SJCRH30 (cell line): ENCODE measurements around the gene SLC34A3. TPM values are rescaled to one million over a fixed set of nuclear protein-coding genes. Genes with fewer than 3 reads are reported as not detected.

Experiments used
- DNase-seq, 2 experiments: peaks; one replicate each; pipeline ENCODE4 v3.0.0-alpha.2; 2015 to 2020
- H3K27ac ChIP-seq: fragments of 250-450 bp; sonication (Bioruptor Pico); 2 replicates; pipeline ENCODE4 v1.5.1; 2020; ENCODE audit warnings: mild to moderate bottlenecking, moderate library complexity
- H3K27me3 ChIP-seq: fragments of 250-450 bp; sonication (Bioruptor Pico); 2 replicates; pipeline ENCODE4 v1.5.1; 2020; ENCODE audit warnings: mild to moderate bottlenecking, moderate library complexity
- H3K36me3 ChIP-seq: fragments of 250-450 bp; sonication (Bioruptor Pico); 2 replicates; pipeline ENCODE4 v1.5.1; 2020; ENCODE audit warnings: mild to moderate bottlenecking, moderate library complexity
- H3K4me1 ChIP-seq: fragments of 250-450 bp; sonication (Bioruptor Pico); 2 replicates; pipeline ENCODE4 v1.5.1; 2020; ENCODE audit warnings: mild to moderate bottlenecking, moderate library complexity
- H3K4me3 ChIP-seq: fragments of 250-450 bp; sonication (Bioruptor Pico); 2 replicates; pipeline ENCODE4 v1.5.1; 2020; ENCODE audit warnings: mild to moderate bottlenecking, moderate library complexity
- H3K9me3 ChIP-seq: fragments of 250-450 bp; sonication (Bioruptor Pico); replicated peaks from 2 replicates; pipeline ENCODE4 v1.5.1; 2020; ENCODE audit warnings: mild to moderate bottlenecking, moderate library complexity
- total RNA-seq: library from RNA; depleted of rRNA; stranded (reverse); fragments of >200 nt; shearing (Covaris generic); gene quantifications from 2 replicates; pipeline ENCODE4 v1.2.3, GENCODE V29; 2014

Gene SLC34A3
- total RNA-seq, 1 experiment from 2014 or later: 0.06 TPM

DNA sequence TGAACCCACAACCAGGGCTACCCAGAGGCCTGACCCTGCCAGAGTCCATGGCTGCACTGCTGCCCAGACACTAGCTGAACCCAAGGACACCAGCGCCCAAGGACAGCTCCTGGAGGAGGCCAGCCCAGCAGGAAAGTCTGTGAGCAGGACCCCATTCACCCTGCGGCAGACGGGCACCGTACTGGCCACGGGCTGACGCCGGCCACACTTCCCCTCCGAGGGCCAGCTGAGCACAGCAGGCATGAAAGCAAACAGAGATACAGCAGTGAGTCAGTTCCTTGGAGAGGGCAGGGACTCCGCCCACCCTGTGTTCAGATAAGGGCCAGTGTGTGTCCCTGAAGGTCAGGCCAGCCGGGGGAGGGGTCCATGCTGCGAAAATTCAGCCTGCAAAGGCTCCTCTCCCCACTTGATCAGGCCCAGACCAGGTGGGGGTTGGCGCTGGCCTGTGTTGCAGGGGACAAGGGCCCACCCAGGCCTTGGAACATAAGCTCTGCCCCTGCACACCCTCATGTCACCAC, 11.9 kb upstream of the SLC34A3 start:
- H3K36me3 ChIP-seq: peaks cover 15% of the 10 kb centered on the region; the same call in 1 of the 2 replicates
- no peak for DNase-seq
- H3K27me3 ChIP-seq: no peaks in the 10 kb centered on the region
- no peaks in the 10 kb centered on the region for H3K9me3 ChIP-seq
- peaks cover 8% of the 10 kb centered on the region; the same call in 1 of the 2 replicates for H3K4me1 ChIP-seq
- H3K27ac ChIP-seq: no peak overlapping the region
- no peak overlapping the region for H3K4me3 ChIP-seq

DNA sequence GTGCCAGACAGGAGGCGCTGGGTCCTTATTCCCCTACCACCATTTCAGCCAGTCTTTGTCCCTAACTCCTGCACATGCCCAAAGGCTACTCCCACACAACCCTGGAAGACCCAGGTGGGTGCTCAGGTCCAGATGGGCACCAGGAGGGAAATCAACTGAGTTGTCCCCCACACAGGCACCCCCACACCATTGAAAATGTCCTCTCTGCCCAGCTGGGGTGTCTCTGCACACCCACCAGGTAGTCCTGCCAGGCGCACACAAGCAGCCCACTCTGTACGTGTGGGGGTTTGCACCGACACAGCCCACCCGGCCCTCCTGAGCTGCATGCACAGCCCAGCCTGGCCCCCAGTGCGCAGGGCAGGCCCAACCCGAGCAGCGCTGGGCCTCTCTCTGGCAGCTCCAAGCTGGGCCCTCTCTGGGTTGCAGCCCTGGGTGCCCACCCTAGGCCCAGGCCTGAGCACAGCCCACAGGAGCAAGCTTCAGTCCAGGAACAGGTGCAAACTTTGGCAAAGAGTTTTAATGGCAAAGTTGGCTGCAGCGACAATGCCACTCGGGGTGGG, 10.9 kb upstream of the SLC34A3 start:
- no peak overlapping the region for H3K27ac ChIP-seq
- H3K4me3 ChIP-seq: no peak overlapping the region
- H3K36me3 ChIP-seq: peaks cover 5% of the 10 kb centered on the region; the same call in 1 of the 2 replicates
- no peaks in the 10 kb centered on the region for H3K27me3 ChIP-seq
- H3K9me3 ChIP-seq: no peaks in the 10 kb centered on the region
- DNase-seq: no peak
- H3K4me1 ChIP-seq: peaks cover 18% of the 10 kb centered on the region

DNA sequence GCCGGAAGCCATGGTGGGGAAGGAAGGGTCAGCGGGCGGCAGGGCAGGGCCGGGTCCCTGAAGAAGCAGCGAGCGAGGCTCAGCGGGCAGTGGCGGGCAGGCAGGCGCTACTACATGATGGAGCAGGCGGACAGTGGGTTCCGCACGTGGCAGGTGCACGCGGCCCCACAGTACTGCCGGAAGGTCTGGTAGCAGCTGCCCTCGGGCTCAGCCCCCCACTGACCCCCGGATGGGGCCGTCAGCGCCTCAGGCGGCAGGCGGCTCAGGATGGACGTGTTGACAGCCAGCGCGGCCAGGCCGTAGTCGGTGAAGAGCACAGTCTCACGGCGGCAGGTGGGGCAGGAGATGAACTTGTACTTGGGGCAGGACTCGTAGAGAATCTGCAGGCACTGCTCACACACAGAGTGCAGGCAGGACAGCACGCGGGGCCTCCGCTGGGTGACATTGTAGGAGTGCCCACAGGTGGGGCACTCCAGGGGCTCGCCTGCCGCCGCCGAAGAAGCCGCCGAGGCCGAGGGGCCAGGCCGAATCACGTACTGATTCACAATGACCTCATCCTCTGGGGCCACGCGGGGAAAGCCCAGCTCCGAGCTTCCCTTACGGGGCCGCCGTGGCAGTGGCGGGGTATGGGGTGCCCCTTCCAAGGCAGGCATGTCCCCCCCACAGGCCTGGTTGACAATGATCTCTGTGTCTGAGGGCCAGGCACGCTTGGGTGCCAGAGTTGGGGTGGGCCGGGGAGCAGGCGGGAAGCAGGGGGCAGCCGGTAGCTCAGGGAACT, 10.2 kb upstream of the SLC34A3 start:
- Histone ChIP-seq H3K4me1 (peaks cover 23% of the 10 kb centered on the region), H3K4me3 (no peak overlapping the region), H3K27me3 (no peaks in the 10 kb centered on the region), H3K9me3 (no peaks in the 10 kb centered on the region), H3K36me3 (0 out of 2 replicates have a peak, but pooled peaks cover 4% of the 10 kb centered on the region), H3K27ac (no peak overlapping the region)
- DNase-seq: peak; percentile 53 to 54

DNA sequence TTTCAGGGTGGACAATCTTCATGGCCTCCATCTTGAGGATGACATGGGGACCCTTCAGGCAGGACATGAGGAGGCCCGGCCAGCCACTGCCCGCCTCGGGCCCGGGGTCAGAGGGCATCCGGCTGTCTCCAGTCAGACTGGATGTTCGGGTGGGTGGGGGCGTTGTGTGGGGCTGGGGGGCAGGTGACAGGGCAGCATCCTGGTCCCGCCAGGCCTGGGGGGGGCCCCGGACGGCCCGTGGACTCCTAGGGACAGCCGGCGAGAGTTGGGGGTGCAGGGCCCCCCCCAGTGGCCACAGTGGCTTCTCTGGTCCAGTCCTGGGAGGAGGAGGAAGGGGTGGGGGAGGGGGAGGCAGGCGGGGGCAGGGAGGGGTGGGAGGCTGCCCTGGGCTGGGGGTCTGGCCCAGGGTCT, 9.6 kb upstream of the SLC34A3 start:
- Histone ChIP-seq H3K4me3 (no peak overlapping the region), H3K36me3 (0 out of 2 replicates have a peak, but pooled peaks cover 4% of the 10 kb centered on the region), H3K27me3 (no peaks in the 10 kb centered on the region), H3K4me1 (peaks cover 29% of the 10 kb centered on the region), H3K27ac (no peak overlapping the region), H3K9me3 (no peaks in the 10 kb centered on the region)
- DNase-seq: no peak

DNA sequence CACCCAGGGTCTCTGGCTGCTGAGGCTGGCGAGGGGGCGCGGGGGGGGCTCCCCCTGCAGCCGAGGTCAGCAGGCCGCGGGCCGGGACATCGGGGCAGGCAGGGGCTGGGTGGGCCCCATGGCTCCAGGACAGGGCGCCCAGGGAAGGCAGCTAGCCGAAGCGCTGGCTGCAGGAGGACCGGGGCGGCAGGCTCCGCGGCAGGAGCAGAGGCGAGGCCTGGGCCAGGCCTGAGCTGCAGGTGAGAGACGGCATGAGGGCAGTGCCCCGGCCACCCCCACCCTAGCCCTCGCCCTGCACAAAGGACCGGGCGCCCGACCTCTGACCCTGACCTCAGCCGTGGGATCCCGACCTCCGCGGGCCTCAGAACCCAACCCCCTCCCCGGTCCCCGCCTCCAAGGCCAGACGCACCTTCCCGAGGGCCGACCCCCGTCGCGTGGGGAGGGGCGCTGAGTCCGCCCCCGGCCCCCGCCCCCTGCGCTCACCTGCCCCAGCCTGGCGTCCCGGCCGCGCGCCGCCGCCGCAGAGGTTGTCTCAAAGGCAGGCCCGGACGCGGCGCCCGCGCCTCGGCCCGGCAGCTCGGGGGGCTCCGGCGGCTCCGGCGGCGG, 9.1 kb upstream of the SLC34A3 start:
- DNase-seq: no peak
- Histone ChIP-seq H3K4me3 (no peak overlapping the region), H3K4me1 (peaks cover 34% of the 10 kb centered on the region), H3K36me3 (no peaks in the 10 kb centered on the region), H3K27me3 (no peaks in the 10 kb centered on the region), H3K27ac (no peak overlapping the region), H3K9me3 (no peaks in the 10 kb centered on the region)

DNA sequence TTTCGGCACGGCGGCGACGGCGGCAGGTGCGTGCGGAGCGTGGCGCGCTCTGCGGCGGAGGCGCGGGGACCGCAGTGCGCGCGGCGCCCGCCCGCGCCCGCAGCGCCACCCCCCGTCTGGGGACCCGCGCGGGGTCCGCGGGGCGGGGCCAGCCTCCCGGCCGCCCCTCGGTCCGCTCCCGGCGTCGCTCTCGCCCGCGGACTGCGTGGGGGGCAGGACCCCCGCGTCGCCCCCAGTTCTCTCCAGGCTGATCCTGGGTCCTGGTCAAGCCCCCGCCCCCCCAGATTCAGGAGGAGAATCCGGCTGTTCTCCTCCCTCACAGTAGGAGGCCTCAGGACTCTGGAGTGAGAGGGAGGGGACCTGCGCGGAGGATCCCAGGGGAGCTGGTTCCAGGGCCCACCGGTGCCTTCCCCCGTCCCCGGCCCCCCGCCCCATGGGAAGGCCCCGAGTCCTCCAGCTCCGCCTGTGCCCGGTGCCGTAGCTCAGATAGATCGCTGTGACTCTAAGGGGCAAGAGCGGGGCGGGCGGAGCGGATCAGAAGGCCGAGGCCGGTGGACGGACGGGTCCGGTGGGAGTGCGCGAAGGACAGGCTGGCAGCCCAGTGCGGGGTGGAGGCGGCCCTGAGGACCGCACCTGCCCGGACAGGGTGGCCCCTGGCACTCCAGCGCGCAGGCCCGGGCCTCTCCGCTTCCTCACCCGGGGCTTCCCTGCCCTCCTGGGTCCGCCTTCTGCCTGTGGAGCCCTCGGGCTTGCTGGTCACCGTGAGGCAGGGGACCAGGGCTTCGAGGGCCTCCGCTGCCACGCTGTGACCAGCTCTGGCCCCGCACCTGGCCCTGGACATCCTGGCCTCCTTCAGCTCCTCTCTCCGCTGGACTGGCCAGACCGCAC, 8.3 kb upstream of the SLC34A3 start, which contains the start of gene RNF208:
Gene RNF208, minus strand, starts transcription at position 51 of the 888 bp plus-strand sequence. CDS start 1,028 bp downstream, outside the sequence.
- no peak for DNase-seq
- Histone ChIP-seq H3K27me3 (no peaks in the 10 kb centered on the region), H3K9me3 (no peaks in the 10 kb centered on the region), H3K4me1 (peaks cover 42% of the 10 kb centered on the region), H3K4me3 (peak within 1 kb of the TSS; percentile 72), H3K27ac (no peak within 1 kb of the TSS), H3K36me3 (no peaks in the 10 kb centered on the region)

DNA sequence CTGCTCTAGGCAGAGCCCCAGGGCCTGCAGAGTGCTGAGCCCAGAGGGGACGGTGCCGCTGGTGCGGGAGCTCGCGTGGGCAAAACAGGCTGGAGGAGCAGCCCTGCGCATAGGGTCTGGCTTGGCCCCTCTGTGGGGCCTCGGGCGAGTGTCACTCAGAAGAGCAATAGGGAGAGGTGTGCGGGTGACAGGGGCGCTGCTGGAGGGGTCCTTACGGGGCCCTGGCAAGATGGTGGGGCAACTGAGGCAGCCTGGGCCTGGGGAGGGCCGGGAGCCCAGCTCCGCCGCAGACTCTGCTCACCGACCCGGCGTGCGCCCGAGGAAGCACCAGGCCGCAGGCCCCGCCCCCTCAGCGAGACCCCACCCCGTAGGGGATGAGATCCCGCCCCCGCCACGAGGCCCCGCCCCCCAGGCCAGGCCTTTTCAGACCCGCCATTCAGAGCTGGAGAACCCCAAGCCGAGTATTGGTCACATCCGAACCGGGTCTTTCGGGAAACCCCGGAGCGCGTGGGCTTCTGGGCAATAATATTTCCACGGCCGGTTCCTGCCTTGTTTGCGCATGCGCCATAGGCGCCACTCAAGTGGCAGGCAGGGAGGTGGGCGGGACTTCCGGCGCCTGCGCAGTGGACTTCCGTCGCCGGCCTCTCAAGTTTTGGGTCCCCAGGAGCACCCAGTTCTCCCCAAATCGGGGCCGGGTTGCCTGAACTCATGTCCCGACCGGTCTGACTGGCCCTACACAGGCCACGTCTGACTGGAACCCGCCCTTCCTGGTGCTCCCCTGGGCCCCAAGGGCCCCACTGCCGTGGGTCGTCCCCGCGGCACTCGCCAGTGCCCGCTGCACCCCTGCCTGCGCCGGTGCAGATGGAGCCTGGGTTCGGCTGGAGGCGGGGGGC, 7.4 kb upstream of the SLC34A3 start:
- Histone ChIP-seq H3K9me3 (no peaks in the 10 kb centered on the region), H3K27ac (peak overlapping the region; percentile 44; the same call in 1 of the 2 replicates), H3K27me3 (peaks cover 2% of the 10 kb centered on the region), H3K4me3 (peak overlapping the region; percentile 72), H3K4me1 (peaks cover 42% of the 10 kb centered on the region), H3K36me3 (no peaks in the 10 kb centered on the region)
- DNase-seq: peak; percentile 99

DNA sequence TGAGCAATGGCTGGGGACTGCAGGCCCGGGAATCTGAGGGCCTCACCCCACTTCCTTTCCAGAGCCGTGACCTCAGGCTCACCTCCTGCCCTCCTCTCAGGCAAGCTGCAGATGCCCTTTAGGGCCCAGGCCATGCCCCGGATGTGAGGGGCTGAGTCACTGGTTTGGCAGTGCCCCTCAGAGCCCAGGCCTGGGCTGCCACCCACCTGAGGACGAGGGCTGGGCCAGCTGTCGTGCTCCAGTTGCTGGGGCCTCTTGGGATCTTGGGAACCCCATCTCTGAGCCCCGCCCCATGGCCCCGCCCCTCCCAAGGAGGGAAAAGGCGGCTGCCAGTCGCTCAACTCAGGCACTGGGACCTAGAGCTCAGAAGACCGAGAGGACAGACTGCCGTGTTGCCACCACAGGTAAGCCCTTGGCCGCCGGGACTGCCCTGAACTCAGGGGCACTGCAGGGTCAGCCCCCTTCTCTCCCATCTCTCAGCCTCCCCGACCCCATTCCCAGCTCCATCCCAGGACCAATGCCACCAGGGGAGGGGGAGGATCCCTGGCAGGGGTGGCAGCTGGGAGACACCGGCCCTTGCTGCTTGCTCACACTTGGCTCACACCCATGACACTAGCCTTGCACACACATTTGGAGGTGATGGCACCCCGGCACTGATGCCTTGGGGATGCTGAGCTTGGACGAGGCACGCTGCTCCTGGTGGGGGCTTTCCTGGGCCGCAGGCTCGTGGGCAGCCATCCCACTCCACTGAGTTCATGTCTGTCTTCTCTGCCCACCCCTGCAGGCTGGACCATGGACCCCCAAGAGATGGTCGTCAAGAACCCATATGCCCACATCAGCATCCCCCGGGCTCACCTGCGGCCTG, 5.6 kb upstream of the SLC34A3 start, which contains the start of gene CYSRT1:
Gene CYSRT1, plus strand, starts transcription at position 345 of the 865 bp plus-strand sequence. Its CDS starts 448 bp downstream, at position 793.
- Histone ChIP-seq H3K9me3 (no peaks in the 10 kb centered on the region), H3K27me3 (peaks cover 18% of the 10 kb centered on the region), H3K36me3 (no peaks in the 10 kb centered on the region), H3K4me1 (peaks cover 42% of the 10 kb centered on the region), H3K27ac (no peak within 1 kb of the TSS), H3K4me3 (peak within 1 kb of the TSS; percentile 72)
- peak; percentile 70 to 75 for DNase-seq

DNA sequence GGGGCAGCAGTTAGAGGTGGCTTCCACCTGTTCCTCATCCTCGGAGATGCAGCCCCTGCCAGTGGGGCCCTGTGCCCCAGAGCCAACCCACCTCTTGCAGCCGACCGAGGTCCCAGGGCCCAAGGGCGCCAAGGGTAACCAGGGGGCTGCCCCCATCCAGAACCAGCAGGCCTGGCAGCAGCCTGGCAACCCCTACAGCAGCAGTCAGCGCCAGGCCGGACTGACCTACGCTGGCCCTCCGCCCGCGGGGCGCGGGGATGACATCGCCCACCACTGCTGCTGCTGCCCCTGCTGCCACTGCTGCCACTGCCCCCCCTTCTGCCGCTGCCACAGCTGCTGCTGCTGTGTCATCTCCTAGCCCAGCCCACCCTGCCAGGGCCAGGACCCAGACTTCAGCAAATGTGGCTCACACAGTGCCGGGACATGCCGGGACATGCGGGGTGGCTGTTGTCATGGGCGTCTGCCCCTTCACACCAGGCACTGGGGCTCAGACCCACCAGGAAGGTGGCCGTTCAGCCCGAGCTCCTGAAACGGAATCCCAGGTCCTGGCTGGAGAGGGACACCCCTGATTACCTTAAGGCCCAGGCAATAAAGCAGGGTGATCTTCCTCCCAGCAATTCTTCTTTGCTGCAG, 4.9 kb upstream of the SLC34A3 start:
- H3K27ac ChIP-seq: no peak overlapping the region
- peaks cover 40% of the 10 kb centered on the region for H3K4me1 ChIP-seq
- DNase-seq: no peak

DNA sequence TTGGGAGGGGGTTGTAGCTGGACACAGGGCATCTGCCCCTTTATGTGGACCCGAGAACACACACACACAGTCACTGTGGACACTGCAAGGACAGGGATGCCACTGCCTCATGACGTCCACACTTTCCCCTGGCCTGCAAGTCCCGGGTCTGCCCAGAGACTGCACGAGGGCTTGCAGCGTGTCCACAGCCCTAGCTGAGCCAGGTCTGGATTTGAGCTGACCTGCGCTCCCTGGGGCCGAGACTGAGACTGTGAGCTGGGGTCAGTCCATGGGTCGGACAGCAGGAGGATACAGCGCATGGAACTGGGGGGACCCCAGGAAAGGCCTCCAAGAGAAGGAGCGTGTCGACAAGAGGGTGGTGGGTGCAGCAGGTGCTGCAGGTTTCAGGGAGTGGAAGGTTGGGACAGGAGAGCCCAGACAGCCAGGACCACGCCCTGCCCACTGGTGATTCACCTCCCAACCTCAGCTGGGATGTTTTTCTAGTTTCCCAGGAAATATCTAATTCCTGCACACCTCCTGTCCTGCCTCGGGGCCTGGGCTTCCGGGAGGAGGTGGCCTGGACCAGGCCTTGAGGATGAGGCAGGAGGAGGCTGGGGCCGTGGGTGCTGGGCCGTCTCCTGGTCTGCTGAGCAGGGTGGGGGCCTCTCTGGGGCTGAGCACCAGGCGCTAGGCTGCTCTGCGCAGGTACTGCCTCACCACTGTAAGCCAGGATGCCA, 4.2 kb upstream of the SLC34A3 start:
- Histone ChIP-seq H3K9me3 (no peaks in the 10 kb centered on the region), H3K36me3 (no peaks in the 10 kb centered on the region), H3K4me1 (peaks cover 40% of the 10 kb centered on the region), H3K27ac (no peak overlapping the region), H3K27me3 (peaks cover 25% of the 10 kb centered on the region), H3K4me3 (no peak overlapping the region)
- no peak for DNase-seq

More for the DNA sequence above, 4.9 kb upstream of the SLC34A3 start:
- H3K27me3 ChIP-seq: peaks cover 25% of the 10 kb centered on the region
- H3K36me3 ChIP-seq: no peaks in the 10 kb centered on the region
- no peaks in the 10 kb centered on the region for H3K9me3 ChIP-seq
- no peak overlapping the region; the same call in 1 of the 2 replicates for H3K4me3 ChIP-seq

DNA sequence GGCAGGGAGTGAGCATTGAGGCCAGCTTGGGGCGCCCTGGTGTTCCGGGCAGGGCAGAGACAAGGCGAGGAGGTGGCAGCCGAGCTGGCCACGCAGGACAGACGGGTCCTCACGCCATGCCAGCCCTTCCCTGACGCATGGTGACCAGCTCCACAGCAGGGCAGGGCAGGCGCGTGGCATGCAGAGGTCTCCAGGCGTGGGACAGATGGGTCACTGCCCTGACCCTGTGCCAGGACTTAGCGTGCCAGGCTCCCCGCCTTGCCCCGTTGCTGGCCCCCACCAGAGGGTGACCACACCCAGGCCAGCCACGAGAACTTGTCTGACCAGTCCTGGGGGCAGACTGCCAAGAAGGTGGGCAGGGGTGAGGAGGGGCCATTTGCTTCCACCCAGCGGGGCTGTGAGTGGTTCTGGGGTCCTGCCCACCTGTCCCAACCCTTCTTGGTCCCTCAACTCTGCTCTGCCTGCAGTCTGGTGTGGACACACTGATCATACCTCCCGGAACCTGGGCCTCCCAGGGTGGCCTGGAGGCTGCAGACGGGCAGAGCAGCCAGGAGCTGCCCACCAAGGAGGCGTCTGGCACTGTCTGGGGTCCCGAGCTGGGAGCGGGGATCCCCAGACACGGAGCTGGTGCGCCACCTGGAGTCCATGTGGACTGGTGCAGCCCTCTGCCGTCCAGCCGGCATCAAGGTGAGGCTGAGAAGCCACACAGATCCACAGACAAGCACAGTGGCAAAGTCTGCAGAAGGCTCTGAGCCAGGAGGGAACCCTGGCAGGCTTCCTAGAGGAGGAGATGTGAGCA, 3.4 kb upstream of the SLC34A3 start, which contains the start of gene RNF224:
Gene RNF224, plus strand, starts transcription at position 449 of the 799 bp plus-strand sequence. CDS start 834 bp downstream, outside the sequence.
- Histone ChIP-seq H3K4me1 (peaks cover 40% of the 10 kb centered on the region), H3K4me3 (no peak within 1 kb of the TSS), H3K27me3 (peaks cover 25% of the 10 kb centered on the region), H3K36me3 (no peaks in the 10 kb centered on the region), H3K9me3 (no peaks in the 10 kb centered on the region), H3K27ac (no peak within 1 kb of the TSS)
- peak; percentile 84 to 92 for DNase-seq
